NCI-H345 treated with DMSO at 0.1 percent for 48 hours (cell line): ENCODE measurements around the gene PHC3.

Source experiments
- DNase-seq: peaks from one replicate; lab custom pipeline; 2025; ENCODE audit not compliant: unreplicated experiment; lab: John Stamatoyannopoulos, UW

Gene PHC3

DNA sequence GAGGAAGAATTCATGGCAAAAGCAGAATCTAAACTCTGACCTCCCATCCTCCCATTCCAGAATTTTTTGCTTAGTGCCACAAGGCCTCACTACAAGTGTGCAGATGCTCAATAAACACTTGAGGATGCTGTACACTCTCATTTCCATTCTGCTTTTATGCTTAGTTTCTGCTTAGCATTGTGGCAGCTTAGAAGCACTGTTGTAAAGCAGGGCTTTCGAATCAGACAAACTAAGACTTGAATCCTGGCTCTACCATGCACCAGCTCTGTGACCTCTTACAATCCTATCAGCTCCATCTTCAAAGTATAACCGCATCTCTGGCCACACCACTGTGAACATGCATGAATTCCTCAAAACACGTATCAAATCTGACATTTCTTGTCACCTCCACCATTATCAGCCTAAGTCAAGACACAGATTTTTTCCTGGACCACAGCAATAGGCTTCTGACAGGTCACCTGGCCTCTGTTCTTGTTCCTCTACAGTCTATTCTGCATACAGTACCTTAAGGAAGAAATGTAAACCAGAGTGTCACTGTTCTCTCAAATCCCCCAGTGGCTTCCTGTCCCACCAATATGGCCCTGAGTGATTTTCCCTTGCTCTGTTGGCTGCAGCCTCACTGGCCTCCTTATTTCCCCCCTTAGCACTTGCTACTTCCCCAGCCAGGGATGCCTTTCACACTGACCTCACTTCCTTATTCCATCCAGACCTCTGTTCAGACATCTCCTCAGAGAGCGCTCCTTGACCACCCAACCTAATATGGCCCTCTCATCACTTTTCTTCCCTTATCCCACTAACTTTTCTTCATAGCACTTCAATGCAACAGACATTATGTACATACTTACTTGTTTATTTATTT is 8.1 kb upstream of the PHC3 start:
- DNase-seq = no peak

- no peak for DNase-seq
Measured at GRCh38 chr3:170180079-170180907, 1.2 kb downstream of the PHC3 start.

DNA sequence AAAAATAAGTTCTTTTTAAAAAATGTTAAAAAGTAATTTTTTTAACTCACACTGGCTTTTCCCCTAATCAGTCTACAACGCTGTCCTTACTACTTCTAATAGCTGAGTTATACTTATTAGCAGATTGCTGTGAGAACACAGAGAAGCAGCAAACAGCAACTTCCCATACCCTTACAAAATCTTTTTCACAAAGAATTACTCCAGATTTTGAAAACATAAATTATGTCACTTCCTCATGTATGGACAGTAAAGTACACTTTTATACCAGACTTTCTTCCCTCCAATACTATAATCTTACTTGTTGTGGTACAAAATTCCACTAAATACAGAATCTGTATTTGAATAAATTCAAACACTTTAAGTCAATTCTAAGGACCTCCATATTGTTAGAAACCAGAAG is 2.1 kb downstream of the PHC3 start:
- no peak for DNase-seq

DNA sequence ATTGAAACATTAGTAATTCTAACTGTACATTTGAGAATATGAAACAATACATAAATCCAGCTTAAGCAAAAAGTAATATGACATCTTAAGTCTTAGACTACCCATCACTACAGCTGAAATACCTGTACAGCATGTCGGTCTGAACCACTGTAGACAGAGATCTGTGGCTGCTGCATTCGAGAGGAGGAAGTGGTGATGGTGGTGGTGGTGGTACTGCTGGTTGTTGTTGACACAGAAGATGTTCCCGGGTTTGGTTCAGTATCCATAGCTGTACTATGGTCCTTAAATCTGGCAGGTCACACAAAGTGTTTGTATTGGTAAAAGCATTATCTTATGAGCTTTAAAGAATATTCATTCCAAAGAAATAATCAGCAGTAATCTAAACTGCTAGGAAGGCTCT is 2.9 kb downstream of the PHC3 start:
- no peak for DNase-seq

GRCh38 chr3:170171563-170171962 is 10.0 kb downstream of the PHC3 start:
- no peak for DNase-seq

DNA sequence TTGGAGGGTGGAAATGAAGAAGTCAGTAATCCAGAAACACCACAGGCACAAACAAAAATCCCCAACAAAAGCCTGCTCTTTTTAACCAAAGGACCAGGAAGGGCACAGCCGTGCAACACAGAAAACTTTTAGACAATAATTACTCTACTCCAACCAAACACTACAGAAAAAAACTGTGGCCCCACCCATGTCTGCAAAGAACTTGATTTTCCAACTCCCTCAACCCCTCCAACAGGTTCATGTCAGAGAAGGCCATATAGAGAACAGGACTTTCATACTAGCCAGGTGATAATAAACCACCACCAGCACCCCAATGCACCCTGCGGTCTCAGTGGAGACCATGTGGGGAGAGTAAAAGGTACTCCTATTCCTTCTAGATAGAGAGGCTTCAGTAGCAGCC is 16.8 kb downstream of the PHC3 start:
- no peak for DNase-seq

DNA sequence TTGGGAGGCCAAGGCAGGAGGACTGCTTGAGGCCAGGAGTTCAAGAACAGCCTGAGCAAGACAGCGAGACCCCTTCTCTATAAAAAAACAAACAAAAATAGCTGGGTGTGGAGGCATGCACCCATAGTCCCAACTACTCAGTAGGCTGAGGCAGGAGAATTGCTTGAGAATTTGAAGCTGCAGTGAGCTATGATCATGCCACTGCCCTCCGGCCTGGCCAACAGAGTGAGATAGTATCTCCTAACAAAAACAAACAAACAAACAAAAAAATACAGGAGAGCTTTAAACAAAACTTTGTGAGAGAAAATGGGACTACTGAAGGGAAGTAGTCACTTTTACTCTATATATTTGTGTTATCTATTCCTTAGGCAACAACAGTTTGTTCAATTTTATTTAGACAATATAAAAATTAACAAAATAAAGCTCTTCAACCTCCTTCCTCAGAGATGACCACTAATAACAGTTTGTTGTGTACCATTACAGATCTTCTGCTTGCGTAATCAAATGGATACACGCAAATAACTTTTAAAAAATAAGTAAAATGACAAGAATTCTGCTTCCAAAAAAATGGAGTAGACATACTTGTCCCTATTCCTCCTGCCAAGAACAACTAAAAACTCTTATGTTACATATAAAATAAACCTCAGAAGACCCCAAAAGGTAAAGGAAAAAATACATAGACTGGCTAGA is 17.4 kb downstream of the PHC3 start:
- no peak for DNase-seq

DNA sequence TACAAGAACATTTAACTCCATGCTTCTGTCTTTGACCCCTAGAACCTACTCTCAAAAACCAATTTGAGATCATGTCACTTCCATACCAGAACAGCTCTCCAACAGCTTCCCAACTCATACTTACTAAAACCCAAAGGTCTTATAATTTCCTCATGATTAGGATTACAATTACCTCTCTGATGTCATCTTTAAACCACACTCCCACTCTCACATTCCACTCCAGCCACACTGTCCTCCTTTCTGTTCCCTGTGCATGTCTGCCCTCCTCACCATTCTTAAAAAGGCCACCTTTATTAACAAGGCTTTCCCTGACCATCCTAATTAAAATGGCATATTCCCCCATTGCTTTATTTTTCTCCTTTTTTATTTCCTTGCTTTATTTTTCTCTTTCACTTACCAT is 18.9 kb downstream of the PHC3 start:
- DNase-seq = no peak

GRCh38 chr3:170162052-170162451 is 19.5 kb downstream of the PHC3 start:
- DNase-seq = no peak

DNA sequence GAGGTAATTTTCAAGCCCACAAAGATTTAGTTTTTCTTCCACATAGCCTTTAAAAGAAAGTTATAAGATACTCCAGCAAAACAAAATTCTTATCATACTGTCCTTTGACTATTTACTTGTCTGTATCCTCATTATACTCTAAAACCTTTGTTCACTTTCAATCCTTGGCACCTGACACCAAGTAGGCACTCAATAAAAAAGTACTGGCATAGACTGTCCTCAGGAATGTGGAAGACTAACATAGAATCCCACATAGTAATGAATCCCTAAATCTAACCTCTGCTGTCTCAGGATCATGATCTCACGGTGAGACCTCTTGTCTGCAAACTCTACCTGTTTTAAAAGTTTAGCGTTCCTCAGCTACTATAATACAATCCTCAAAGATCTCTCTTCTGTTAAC is 21.6 kb downstream of the PHC3 start:
- DNase-seq = no peak

DNA sequence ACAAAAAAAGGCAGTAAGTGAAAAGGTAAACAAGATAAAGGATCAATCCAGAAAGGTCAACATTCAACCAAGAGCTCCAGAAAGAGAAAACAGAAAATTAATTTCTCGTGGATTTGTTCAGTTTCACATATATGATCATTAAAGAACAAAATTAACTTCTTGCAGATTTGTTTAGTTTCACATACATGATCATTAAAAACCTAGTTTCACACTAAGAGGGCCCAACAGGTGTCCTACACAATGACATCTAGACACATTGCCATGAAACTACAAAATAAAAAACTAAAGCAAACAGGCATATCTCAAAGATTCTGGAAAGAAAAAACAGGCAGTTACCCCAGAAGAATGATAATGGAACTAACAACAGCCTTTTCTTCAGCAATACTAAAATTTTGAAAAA is 22.1 kb downstream of the PHC3 start:
- no peak for DNase-seq

GRCh38 chr3:170155604-170156003 is 25.9 kb downstream of the PHC3 start:
- DNase-seq = no peak

DNA sequence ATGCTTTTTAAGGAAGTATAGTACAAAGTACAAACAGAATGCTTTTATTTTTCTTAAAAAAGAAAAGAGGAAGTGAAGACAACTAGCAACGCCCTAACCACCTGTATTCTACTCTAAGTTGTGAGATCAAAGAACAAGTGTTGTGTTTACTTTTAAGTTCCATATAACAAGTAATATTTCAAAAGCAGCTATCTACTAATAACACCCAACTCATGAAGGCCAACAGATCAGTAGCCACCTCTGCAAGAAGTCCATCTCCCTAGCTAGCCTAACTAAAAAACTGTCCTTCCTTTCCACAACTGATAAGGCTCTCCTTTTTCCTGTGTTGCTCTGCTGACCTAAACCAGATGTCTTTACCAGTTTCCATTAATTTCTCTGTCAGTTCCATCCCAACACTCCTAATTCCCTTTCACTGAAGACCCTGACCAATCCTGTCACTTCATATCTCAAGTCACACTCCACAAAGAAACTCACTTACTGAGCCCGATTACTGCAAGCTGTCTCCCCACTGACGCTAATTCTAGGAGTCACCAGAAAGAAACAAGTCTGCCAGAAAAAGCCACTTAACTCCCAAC is 26.9 kb downstream of the PHC3 start:
- DNase-seq = no peak

GRCh38 chr3:170154084-170154483 is 27.4 kb downstream of the PHC3 start:
- DNase-seq = no peak

DNA sequence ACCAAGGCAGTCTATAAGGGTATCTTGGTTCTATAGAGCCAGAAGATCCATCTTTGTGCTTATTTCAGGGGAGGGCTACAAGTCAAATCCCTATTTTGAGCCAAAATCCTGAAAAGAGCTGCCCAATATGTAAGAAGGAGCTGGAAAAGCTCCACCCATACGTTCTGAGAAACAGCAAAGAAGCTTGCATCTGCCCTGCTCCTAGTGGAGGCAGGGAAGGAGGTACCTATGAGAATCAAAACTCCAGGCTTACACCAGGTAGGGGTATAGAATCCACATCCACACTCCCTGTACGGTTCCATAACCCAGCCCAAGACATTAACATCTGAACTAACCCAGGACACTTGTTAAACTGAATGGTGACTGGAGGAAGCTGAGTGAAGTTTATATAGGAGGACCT is 30.0 kb downstream of the PHC3 start:
- DNase-seq = no peak

GRCh38 chr3:170149016-170149415 is 32.5 kb downstream of the PHC3 start:
- DNase-seq = no peak

DNA sequence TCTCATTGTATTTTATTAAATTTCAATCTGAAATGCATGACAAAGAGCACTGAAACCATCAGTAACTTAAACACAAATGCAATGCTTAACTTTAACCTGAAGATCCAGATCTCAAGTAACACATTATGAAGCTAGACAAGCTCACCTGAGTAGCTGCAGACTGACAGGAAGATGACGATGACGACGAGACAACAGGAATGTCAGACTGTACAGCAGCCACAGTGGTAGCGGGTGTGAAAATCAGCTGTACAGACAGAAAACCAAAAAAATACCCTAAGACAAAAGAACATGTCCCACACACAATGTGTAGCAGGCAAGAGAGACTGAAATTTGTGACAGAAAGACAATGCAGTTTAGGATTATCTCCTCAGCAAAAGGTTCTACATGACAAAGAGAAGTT is 36.3 kb downstream of the PHC3 start:
- no peak for DNase-seq

DNA sequence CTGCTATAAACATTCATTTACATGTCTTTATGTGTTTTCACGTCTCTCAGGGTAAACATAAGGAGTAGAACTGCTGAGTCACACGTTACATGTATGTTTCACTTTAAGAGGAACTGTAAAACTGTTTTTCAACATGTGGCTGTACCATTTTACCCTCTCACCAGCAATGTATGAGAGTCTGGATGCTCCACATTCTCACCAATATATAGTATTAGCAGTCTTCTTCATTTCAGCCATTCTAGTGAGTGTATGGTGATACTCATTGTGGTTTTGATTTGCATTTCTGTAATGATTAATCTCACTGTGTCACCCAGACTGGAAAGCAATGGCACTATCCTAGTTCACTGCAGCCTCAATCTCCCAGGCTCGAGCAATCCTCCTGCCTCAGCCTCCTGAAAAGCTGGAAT is 37.1 kb downstream of the PHC3 start:
- no peak for DNase-seq

GRCh38 chr3:170142373-170142772 is 39.2 kb downstream of the PHC3 start:
- no peak for DNase-seq

GRCh38 chr3:170137986-170138385 is 43.5 kb downstream of the PHC3 start:
- DNase-seq = no peak

DNA sequence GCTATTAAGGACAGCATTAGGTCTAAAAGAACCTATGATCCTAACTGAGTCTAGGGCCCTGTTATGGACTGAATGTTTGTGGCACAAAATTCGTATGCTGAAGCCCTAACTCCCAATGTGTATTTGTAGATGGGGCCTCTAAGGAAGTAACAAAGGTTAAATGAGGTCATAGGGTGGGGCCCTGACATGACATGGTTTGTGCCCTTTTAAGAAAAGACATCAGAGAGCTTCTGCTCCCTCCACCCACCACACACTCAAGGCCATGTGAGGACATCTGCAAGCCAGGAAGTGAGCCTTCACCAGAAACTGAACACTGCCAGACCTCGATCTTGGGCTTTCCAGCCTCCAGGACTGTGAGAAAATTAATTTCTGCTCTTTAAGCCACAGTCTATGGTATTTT is 49.2 kb downstream of the PHC3 start:
- no peak for DNase-seq
